ENCODE results near the gene TCAP. TPM values are rescaled to one million over a fixed set of nuclear protein-coding genes. Genes with fewer than 3 reads are reported as not detected.

Gene TCAP
- total RNA-seq, 1 donor from 2014 or later, result 4,965 TPM

- DNase-seq (peak; percentile 71), ATAC-seq (peak; percentile 33)
- intact Hi-C loops (cut with micrococcal nuclease), result no loop called here
These were observed 9.7 kb downstream of the TCAP start for GRCh38 chr17:39674702-39675389.

GRCh38 chr17:39675390-39676082 is 10.4 kb downstream of the TCAP start:
- ATAC-seq (no peak), DNase-seq (no peak)
- intact Hi-C loops (cut with micrococcal nuclease), result no loop called here

GRCh38 chr17:39676198-39676819 is 11.2 kb downstream of the TCAP start:
- ATAC-seq (peak; percentile 40), DNase-seq (peak; percentile 90)
- intact Hi-C loops (cut with micrococcal nuclease), result no loop called here

GRCh38 chr17:39677072-39677471 is 11.9 kb downstream of the TCAP start:
- ATAC-seq (no peak), DNase-seq (no peak)
- intact Hi-C loops (cut with micrococcal nuclease), result no loop called here

- intact Hi-C loops (cut with micrococcal nuclease), result no loop called here
- peak; percentile 85 for DNase-seq
- peak; percentile 75 for ATAC-seq
These were observed 12.6 kb downstream of the TCAP start for GRCh38 chr17:39677542-39678339.

GRCh38 chr17:39678340-39679116 is 13.4 kb downstream of the TCAP start:
- ATAC-seq (no peak), DNase-seq (no peak)
- intact Hi-C loops (cut with micrococcal nuclease), result no loop called here

- intact Hi-C loops (cut with micrococcal nuclease), result no loop called here
These were observed 14.5 kb downstream of the TCAP start for GRCh38 chr17:39679521-39680192.

GRCh38 chr17:39683295-39683939 is 18.3 kb downstream of the TCAP start:
- intact Hi-C loops (cut with micrococcal nuclease), result no loop called here
- no peak for DNase-seq

More at GRCh38 chr17:39679521-39680192, 14.5 kb downstream of the TCAP start:
- peak; percentile 74 for DNase-seq
- ATAC-seq, result peak; percentile 61

GRCh38 chr17:39684369-39685192 is 19.4 kb downstream of the TCAP start:
- ATAC-seq (no peak), DNase-seq (peak; percentile 27)
- intact Hi-C loops (cut with micrococcal nuclease), result no loop called here

More at GRCh38 chr17:39683295-39683939, 18.3 kb downstream of the TCAP start:
- ATAC-seq, result no peak

GRCh38 chr17:39687101-39687545 is 22.0 kb downstream of the TCAP start:
- ATAC-seq, result no peak
- intact Hi-C loops (cut with micrococcal nuclease), result no loop called here

GRCh38 chr17:39687546-39688474 is 22.7 kb downstream of the TCAP start, which contains the start of gene PGAP3:
Gene PGAP3 (minus strand): TSS chr17:39688057. CDS start chr17:39688014, 43 bp downstream.
- ATAC-seq (peak; percentile 95), DNase-seq (peak; percentile 90)
- intact Hi-C loops (cut with micrococcal nuclease), result no loop called here

More at GRCh38 chr17:39687101-39687545, 22.0 kb downstream of the TCAP start:
- DNase-seq, result no peak

- ATAC-seq (no peak), DNase-seq (no peak)
- intact Hi-C loops (cut with micrococcal nuclease), result no loop called here
These were observed 23.3 kb downstream of the TCAP start for GRCh38 chr17:39688475-39688835.

- no peak for ATAC-seq
- intact Hi-C loops (cut with micrococcal nuclease), result no loop called here
- DNase-seq, result no peak
These were observed 23.8 kb downstream of the TCAP start for GRCh38 chr17:39688945-39689344.

GRCh38 chr17:39694593-39694992 is 29.4 kb downstream of the TCAP start:
- DNase-seq (no peak), ATAC-seq (no peak)
- intact Hi-C loops (cut with micrococcal nuclease), result no loop called here

GRCh38 chr17:39695089-39695474 is 29.9 kb downstream of the TCAP start:
- DNase-seq, result no peak
- intact Hi-C loops (cut with micrococcal nuclease), result no loop called here
- ATAC-seq, result no peak

- DNase-seq (no peak), ATAC-seq (no peak)
- intact Hi-C loops (cut with micrococcal nuclease), result no loop called here
These were observed 31.6 kb downstream of the TCAP start for GRCh38 chr17:39696731-39697130.

All from left ventricle myocardium superior (tissue), 1 donor.